ENCODE results near the gene PPP6C.
"Not testable (repeated sequence)": the region's sequence is repeated elsewhere in the genome, so short reads cannot be mapped to it uniquely, and the experiment has no call there.

The PPP6C gene

DNA sequence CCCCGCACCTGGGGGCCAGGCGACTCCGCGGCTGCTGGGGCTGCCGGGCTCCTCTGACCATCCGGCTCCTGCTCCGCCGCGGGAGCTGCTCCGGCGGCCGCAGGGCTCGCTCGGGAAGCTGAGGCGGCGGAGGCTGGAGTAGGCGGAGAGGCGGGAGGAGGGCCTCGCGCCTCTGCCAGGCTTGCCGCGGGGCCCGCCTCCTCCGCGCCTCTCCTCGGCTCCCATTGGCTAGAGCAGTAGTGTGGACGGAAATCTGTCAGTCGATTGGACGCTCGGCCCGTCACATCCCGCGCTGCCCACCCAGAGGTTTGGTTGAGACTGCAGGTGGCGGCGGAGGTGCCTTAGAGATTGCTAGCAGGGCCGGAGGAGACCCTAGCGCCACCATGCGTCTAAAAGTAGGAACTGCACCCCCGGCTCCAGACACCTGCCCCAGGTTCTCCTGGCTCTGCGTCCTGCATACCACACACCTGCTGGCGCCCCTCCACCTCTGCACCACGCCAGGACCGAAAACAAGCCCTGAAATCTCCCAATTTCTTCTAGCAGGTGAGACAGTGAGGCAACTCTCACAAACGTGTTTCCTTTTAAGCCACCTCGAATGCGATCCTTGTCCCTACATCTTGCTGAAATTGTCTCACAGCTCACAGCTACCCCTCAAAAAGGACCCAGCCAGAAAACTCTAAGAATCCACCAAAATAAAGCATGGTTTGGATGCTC, 46.1 kb downstream of the PPP6C start, which contains the start of gene SCAI:
SCAI (minus strand) TSS at position 152 of the 714 bp plus-strand sequence; CDS start at position 61, 91 bp downstream.
- DNase-seq (ENCODE audit: low read depth, low spot score): peak; percentile 94
- H3K27ac ChIP-seq: no peak within 1 kb of the TSS

DNA sequence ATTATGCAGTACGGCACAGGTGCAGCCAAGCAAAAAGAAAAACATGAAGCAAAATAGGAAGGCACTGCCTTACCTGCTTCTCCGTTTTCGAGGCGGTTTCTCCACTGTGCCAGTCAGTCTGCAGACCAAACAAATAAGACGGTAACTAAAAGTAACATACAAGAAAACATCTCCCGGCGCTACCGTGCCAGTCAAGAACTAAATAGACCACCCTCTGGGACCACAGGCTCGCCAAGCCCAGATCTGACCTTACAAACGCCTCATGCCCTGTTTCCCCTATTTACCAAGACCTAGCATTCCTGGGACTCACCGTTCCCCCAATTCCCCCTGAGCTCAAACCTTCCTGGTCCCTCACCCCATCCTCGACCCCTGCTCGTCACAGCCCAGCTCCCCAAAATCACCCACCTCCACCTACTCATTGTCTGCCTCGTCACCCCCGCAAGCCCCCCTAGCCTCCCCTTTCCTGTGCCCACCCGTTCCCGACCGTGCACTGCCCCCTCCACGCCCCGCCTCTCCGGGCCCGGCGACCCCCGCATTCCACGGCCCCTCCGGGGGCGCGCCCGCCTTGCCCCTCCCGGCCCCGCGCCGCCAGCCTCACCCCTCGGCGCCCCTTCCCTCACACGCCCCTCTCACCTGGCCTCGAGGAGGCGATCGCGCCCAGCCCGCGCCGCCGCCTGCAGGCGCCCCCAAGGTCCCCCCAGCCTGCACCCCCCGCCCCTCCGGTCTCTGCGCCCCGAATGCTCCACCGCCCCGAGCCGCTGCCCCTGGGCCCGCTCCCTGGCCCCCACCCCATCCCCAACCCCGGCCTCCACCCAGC, 46.8 kb downstream of the PPP6C start:
- DNase-seq (ENCODE audit: low read depth, low spot score): no peak
- H3K27ac ChIP-seq: no peak overlapping the region

GRCh38 chr9:125141751-125142150, 47.9 kb downstream of the PPP6C start:
- H3K27ac ChIP-seq: no peak overlapping the region
- DNase-seq (ENCODE audit: low read depth, low spot score): no peak

- no peak for DNase-seq (ENCODE audit: low read depth, low spot score)
- H3K27ac ChIP-seq: no peak overlapping the region
These were observed 48.4 kb downstream of the PPP6C start for GRCh38 chr9:125141251-125141650.

DNA sequence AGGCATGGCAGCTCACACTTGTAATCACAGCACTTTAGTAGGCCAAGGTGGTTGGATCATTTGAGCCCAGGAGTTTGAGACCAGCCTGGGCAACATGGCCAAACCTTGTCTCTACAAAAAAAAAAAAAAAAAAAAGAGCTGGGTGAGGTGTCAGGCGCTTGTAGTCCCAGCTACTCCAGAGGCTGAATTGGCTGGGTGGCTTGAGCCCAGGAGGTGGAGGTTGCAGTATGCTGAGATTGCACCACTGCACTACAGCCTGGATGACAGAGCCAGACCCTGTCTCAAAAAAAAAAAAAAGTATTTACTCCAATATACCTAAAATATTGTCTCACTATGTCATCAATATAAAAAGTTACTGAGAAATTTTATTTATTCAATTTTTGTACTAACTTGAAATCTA, 49.0 kb downstream of the PPP6C start:
- DNase-seq (ENCODE audit: low read depth, low spot score): no peak
- H3K27ac ChIP-seq: no peak overlapping the region

- DNase-seq (ENCODE audit: low read depth, low spot score): no peak
- no peak overlapping the region for H3K27ac ChIP-seq
These were observed 52.4 kb downstream of the PPP6C start for GRCh38 chr9:125137200-125137599.

DNA sequence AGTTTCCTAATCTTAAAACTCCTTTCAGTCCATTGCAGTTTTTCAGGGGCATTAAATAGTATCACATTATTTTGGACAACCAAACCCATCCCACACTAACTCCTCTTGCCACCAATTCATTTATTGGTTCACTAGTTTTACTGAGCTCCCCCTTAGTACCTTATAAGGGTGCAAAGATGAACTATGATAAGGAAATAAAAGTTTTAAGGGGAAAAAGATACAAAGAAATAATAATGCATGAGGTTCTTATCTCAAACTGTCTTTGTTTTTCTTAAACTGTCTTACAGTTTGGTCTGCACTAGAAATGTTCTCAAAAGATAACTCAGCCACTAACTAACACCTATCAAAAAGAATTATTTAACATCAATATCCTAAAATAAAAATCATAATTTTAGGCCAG, 54.6 kb downstream of the PPP6C start:
- DNase-seq (ENCODE audit: low read depth, low spot score): no peak
- H3K27ac ChIP-seq: no peak overlapping the region

- DNase-seq (ENCODE audit: low read depth, low spot score): no peak
These were observed 55.9 kb downstream of the PPP6C start for GRCh38 chr9:125133403-125134329.

GRCh38 chr9:125131778-125132177, 57.8 kb downstream of the PPP6C start:
- no peak for DNase-seq (ENCODE audit: low read depth, low spot score)
- no peak overlapping the region for H3K27ac ChIP-seq

More at GRCh38 chr9:125133403-125134329, 55.9 kb downstream of the PPP6C start:
- no peak overlapping the region for H3K27ac ChIP-seq

GRCh38 chr9:125126019-125126746, 63.4 kb downstream of the PPP6C start:
- peak; percentile 89 for DNase-seq (ENCODE audit: low read depth, low spot score)
- H3K27ac ChIP-seq: peak overlapping the region; percentile 14

- peak overlapping the region; percentile 14 for H3K27ac ChIP-seq
- no peak for DNase-seq (ENCODE audit: low read depth, low spot score)
These were observed 64.1 kb downstream of the PPP6C start for GRCh38 chr9:125125523-125125922.

DNA sequence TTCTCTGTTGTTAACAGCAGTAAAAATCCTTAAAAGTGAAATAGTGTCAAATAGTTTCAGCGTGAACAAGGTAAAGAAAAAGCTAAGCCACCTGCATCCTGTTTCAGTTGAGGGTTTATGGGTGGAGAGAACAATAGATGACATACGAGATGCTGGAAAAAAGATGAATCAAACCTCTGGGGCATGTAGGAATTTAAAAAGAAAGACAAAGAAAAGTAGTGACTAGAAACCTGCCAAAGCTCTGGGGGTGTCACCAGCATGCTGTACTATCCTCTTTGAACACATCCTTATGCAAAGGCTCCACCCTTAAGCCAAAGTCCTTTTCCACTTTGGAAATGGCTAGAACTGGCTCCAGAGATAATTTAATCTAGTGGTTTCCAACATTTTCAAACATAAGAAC, 68.5 kb downstream of the PPP6C start:
- no peak for DNase-seq (ENCODE audit: low read depth, low spot score)
- no peak overlapping the region for H3K27ac ChIP-seq

- no peak for DNase-seq (ENCODE audit: low read depth, low spot score)
- H3K27ac ChIP-seq: no peak overlapping the region
These were observed 69.8 kb downstream of the PPP6C start for GRCh38 chr9:125119643-125120286.

DNA sequence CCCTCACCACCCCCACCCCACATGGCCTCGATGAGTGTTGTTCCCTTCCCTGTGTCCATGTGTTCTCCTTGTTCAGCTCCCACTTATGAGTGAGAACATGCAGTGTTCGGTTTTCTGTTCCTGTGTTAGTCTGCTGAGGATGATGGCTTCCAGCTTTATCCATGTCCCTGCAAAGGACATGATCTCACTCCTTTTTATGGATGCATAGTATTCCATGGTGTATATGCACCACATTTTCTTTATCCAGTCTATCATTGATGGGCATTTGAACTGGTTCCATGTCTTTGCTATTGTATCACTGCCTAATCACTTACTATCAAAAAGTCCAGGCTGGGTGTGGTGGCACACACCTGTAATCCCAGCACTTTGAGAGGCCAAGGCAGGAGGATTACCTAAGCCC, 70.9 kb downstream of the PPP6C start:
- not testable (repeated sequence) for DNase-seq (ENCODE audit: low read depth, low spot score); H3K27ac ChIP-seq

DNA sequence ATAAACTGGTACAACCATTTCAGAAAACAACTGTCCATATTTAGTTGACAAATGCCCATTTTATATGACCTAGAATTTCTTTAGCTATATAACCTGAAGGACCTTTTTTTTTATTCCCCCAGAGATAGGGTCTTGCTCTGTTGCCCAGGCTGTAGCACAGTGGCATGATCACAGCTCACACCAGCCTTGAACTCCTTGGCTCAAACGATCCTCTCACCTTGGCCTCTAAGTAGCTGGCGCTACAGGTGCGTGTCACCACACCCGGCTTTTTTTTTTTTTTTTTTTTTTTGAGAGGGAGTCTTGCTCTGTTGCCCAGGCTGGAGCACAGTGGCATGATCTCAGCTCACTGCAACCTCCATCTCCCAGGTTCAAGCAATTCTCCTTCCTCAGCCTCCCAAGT, 75.1 kb downstream of the PPP6C start:
- not testable (repeated sequence) for H3K27ac ChIP-seq

DNA sequence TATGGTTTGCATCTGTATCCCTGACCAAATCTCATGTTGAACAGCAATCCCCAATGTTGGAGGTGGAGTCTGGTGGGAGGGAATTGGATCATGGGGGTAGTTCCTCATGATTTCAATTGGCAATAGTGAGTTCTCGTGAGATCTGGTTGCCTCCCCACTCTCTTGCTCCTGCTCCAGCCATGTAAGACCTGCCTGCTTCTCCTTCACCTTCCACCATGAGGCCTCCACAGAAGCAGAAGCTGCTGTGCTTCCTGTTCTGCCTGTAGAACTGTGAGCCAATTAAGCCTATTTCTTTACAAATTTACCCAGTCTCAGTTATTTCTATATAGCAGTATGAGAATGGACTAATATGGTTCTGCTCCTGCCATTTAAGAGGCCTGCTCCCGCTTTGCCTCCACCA, 79.1 kb downstream of the PPP6C start:
- no peak for DNase-seq (ENCODE audit: low read depth, low spot score)
- no peak overlapping the region for H3K27ac ChIP-seq

More for the DNA sequence above, 75.1 kb downstream of the PPP6C start:
- DNase-seq (ENCODE audit: low read depth, low spot score): not testable (repeated sequence)

DNA sequence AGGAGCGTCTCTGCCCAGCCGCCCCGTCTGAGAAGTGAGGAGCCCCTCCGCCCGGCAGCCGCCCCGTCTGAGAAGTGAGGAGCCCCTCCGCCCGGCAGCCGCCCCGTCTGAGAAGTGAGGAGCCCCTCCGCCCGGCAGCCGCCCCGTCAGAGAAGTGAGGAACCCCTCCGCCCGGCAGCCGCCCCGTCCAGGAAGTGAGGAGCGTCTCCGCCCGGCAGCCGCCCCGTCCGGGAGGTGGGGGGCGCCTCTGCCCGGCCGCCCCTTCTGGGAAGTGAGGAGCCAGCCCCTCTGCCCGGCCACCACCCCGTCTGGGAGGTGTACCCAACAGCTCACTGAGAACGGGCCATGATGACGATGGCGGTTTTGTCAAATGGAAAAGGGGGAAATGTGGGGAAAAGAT, 81.1 kb downstream of the PPP6C start:
- DNase-seq (ENCODE audit: low read depth, low spot score): not testable (repeated sequence)

GRCh38 chr9:125106285-125106893, 83.2 kb downstream of the PPP6C start:
- no peak overlapping the region for H3K27ac ChIP-seq
- DNase-seq (ENCODE audit: low read depth, low spot score): no peak

More for the DNA sequence above, 81.1 kb downstream of the PPP6C start:
- H3K27ac ChIP-seq: not testable (repeated sequence)
